ENCODE results near the gene SFRP5.
A peak's percentile ranks its signal among the peaks of the same experiment; 100 is the strongest.

The SFRP5 gene

GRCh38 chr10:97737770-97738265, 34.0 kb downstream of the SFRP5 start:
- TF ChIP-seq EP300 (IDR thresholded peaks at IDR 0.05; ENCODE audit: borderline replicate concordance) (no peak), TAF1 (IDR thresholded peaks at IDR 0.05; ENCODE audit: low read depth) (no peak), YY1 (IDR thresholded peaks at IDR 0.05; ENCODE audit: low read depth) (no peak), FOXM1 (IDR thresholded peaks at IDR 0.05; ENCODE audit: borderline replicate concordance, low read depth) (no peak), RAD21 (IDR thresholded peaks at IDR 0.05; ENCODE audit: low read depth) (no peak), CREB1 (IDR thresholded peaks at IDR 0.05; ENCODE audit: low read depth) (no peak), TCF12 (IDR thresholded peaks at IDR 0.05; ENCODE audit: low read depth) (no peak), TEAD4 (IDR thresholded peaks at IDR 0.05) (no peak), CEBPB (IDR thresholded peaks at IDR 0.05) (no peak), NFIC (IDR thresholded peaks at IDR 0.05) (no peak), ZBTB7A (IDR thresholded peaks at IDR 0.05; ENCODE audit: low read depth) (no peak), EGR1 (IDR thresholded peaks at IDR 0.05) (no peak)
- TF ChIP-seq, protein P1, sequence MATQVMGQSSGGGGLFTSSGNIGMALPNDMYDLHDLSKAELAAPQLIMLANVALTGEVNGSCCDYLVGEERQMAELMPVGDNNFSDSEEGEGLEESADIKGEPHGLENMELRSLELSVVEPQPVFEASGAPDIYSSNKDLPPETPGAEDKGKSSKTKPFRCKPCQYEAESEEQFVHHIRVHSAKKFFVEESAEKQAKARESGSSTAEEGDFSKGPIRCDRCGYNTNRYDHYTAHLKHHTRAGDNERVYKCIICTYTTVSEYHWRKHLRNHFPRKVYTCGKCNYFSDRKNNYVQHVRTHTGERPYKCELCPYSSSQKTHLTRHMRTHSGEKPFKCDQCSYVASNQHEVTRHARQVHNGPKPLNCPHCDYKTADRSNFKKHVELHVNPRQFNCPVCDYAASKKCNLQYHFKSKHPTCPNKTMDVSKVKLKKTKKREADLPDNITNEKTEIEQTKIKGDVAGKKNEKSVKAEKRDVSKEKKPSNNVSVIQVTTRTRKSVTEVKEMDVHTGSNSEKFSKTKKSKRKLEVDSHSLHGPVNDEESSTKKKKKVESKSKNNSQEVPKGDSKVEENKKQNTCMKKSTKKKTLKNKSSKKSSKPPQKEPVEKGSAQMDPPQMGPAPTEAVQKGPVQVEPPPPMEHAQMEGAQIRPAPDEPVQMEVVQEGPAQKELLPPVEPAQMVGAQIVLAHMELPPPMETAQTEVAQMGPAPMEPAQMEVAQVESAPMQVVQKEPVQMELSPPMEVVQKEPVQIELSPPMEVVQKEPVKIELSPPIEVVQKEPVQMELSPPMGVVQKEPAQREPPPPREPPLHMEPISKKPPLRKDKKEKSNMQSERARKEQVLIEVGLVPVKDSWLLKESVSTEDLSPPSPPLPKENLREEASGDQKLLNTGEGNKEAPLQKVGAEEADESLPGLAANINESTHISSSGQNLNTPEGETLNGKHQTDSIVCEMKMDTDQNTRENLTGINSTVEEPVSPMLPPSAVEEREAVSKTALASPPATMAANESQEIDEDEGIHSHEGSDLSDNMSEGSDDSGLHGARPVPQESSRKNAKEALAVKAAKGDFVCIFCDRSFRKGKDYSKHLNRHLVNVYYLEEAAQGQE (IDR thresholded peaks at IDR 0.05; ENCODE audit: low read depth), result no peak
- TF ChIP-seq, protein P2, sequence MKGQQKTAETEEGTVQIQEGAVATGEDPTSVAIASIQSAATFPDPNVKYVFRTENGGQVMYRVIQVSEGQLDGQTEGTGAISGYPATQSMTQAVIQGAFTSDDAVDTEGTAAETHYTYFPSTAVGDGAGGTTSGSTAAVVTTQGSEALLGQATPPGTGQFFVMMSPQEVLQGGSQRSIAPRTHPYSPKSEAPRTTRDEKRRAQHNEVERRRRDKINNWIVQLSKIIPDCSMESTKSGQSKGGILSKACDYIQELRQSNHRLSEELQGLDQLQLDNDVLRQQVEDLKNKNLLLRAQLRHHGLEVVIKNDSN (IDR thresholded peaks at IDR 0.05), result no peak
- TF ChIP-seq, protein P3, sequence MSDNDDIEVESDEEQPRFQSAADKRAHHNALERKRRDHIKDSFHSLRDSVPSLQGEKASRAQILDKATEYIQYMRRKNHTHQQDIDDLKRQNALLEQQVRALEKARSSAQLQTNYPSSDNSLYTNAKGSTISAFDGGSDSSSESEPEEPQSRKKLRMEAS (IDR thresholded peaks at IDR 0.05), result no peak

DNA sequence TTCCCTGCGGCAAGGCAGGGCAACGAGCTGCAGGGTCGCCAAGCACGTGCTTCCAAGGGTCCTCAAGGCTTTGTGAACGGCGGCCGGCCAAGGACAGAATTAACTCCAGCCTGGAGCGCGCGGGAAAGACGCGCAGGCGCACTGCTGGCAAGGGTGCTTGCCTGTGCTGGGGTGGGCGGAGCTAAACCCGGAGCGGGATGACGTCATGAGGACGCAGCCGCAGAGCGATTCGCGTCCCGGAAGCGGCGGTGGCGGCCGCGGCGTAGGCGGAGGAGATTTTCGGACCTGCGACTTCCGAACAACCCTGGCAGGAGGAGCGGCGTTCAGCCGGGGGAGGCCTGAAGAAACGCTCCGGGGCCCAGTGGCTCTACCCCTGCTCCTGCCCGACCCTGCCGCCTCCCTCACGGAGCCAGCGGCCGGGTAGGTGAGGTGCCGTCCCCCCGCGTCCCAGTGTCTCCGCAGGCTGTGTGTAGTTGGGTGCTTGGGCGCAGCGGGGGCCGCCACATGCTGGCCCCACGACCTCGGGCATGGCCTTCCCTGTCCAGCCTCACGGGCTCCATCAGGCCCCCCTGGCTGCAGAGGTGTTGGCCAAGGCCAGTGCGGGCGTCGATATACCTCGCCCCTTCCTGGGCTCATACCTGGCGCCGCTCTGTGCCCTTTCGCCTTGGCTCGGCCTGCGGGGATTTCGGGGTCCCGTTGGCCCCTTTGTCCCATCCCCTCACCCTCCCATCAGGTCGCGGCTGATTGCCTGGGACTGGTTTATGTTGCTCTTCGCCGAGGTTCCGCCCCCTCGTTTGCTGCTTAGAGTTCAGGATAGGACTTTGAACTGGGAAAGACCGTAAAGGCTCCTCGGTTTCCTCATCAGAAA, 34.7 kb downstream of the SFRP5 start, which contains the start of gene ZFYVE27:
Gene ZFYVE27, plus strand, starts transcription at position 227 of the 868 bp plus-strand sequence. CDS start 1,350 bp downstream, outside the sequence.
- TF ChIP-seq, protein P3 (IDR thresholded peaks at IDR 0.05), result peak; percentile 100
- peak; percentile 13 for TF ChIP-seq ZBTB7A (IDR thresholded peaks at IDR 0.05; ENCODE audit: low read depth)
- no peak for TF ChIP-seq TEAD4 (IDR thresholded peaks at IDR 0.05)
- 0 out of 2 replicates have a peak, but pooled peaks have one; percentile 31 for TF ChIP-seq FOXM1 (IDR thresholded peaks at IDR 0.05; ENCODE audit: borderline replicate concordance, low read depth)
- peak; percentile 48; the same call in 1 of the 2 replicates for TF ChIP-seq YY1 (IDR thresholded peaks at IDR 0.05; ENCODE audit: low read depth)
- peak; percentile 82 for TF ChIP-seq CREB1 (IDR thresholded peaks at IDR 0.05; ENCODE audit: low read depth)
- TF ChIP-seq NFIC (IDR thresholded peaks at IDR 0.05), result peak; percentile 21; the same call in 1 of the 2 replicates
- TF ChIP-seq RAD21 (IDR thresholded peaks at IDR 0.05; ENCODE audit: low read depth), result no peak
- TF ChIP-seq CEBPB (IDR thresholded peaks at IDR 0.05), result no peak
- TF ChIP-seq EGR1 (IDR thresholded peaks at IDR 0.05), result peak; percentile 98
- peak; percentile 71; the same call in 1 of the 2 replicates for TF ChIP-seq TCF12 (IDR thresholded peaks at IDR 0.05; ENCODE audit: low read depth)
- TF ChIP-seq, protein P2 (IDR thresholded peaks at IDR 0.05), result peak; percentile 56
- TF ChIP-seq TAF1 (IDR thresholded peaks at IDR 0.05; ENCODE audit: low read depth), result peak; percentile 92
- TF ChIP-seq, protein P1 (IDR thresholded peaks at IDR 0.05; ENCODE audit: low read depth), result no peak; the same call in 1 of the 2 replicates
- peak; percentile 38; the same call in 1 of the 2 replicates for TF ChIP-seq EP300 (IDR thresholded peaks at IDR 0.05; ENCODE audit: borderline replicate concordance)

DNA sequence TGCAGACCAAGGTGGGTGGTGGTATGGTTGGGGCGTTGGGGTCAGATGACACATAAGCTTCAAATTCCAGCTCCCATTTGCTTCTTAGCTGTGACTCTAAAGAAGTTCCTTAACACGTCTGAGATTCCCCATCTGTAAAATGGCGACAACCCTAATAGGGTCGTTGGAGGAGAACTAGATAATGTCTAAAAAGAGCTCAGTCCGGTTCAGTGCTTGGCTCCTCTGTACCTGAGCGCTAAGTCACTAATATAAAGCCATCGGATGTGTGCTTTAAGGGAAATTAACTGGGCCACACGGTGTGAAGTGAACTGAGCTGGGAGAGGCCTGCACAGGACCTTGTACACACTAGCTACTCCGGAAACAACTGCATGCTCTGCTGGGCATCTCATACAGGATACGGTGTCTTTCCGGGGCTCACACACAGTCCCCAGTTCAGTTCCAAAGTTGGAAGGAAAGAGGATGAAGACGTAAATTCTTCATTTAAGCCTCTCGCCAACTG, 35.3 kb downstream of the SFRP5 start:
- TF ChIP-seq, protein P3 (IDR thresholded peaks at IDR 0.05), result no peak
- TF ChIP-seq CEBPB (IDR thresholded peaks at IDR 0.05), result no peak
- TF ChIP-seq EGR1 (IDR thresholded peaks at IDR 0.05), result no peak
- TF ChIP-seq TAF1 (IDR thresholded peaks at IDR 0.05; ENCODE audit: low read depth), result no peak
- TF ChIP-seq, protein P1 (IDR thresholded peaks at IDR 0.05; ENCODE audit: low read depth), result no peak
- no peak for TF ChIP-seq EP300 (IDR thresholded peaks at IDR 0.05; ENCODE audit: borderline replicate concordance)
- TF ChIP-seq NFIC (IDR thresholded peaks at IDR 0.05), result no peak

Data from Ishikawa (cell line).